ENCODE measurements around the gene KCNB1.

DNA sequence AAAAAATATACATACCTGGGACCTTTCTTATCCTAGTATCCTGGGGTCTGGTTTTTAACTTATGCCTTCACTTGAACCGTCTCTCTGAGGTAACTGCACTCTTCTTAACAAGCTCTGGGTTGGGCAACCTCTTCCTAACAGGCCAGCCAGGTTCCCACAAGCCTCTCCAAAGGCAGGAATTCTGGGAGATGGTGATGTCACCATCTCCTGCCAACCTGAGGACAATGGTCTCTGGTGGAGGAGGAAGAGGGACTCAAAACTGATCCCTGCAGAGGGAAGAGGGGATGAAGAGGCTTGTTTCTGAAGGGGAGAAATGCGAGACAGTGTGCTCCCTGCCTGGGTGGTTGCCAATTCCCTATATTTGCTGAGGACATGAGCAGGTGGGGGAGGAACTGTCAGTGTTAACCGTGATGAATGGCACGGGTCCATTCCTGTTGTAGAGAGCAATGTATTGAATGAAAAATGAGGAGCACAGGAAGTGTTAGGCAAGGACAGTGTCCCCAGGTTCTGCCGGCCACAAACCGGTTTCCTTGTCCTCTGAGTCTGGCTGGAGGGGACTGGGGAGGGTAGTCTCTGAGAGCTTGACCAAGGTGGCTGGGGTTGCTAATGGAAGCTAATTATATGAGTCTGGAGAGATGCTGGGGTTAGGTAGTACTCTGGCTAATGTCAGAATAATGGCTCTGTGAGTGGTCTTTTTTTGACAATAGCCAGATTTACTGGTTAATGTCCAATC, 95.5 kb downstream of the KCNB1 start:
- no peak for TF ChIP-seq CTCF (IDR thresholded peaks at IDR 0.05)
- TF ChIP-seq POLR2A (IDR thresholded peaks at IDR 0.05): no peak

Measured in tibial nerve (tissue), 3 donors.